GM13977 (cell line): ENCODE data around the gene MSL2.
"Not testable (repeated sequence)": the region's sequence is repeated elsewhere in the genome, so short reads cannot be mapped to it uniquely, and the experiment has no call there.

Experiments
- DNase-seq: peaks from one replicate; pipeline ENCODE4 v3.0.0; 2012; ENCODE audit warnings: low spot score
- in situ Hi-C: fragments of 300-500 bp; cut with MboI; formaldehyde crosslinking; loops from one replicate; pipeline ENCODE4 v1.12.0; 2022; ENCODE audit warnings: low sequenced_read_pairs, low pct_unique_long_range_greater_than_20kb, mixed read lengths, inconsistent platforms; ENCODE audit not compliant: unreplicated experiment
- TF ChIP-seq, protein P1 (sequence below): IDR thresholded peaks from 2 replicates; pipeline ENCODE4 v1.5.1; 2012; ENCODE audit warnings: mild to moderate bottlenecking, control low read depth; ENCODE audit not compliant: insufficient read depth; ENCODE audit errors: extremely low read depth, missing control alignments

The MSL2 gene

DNA sequence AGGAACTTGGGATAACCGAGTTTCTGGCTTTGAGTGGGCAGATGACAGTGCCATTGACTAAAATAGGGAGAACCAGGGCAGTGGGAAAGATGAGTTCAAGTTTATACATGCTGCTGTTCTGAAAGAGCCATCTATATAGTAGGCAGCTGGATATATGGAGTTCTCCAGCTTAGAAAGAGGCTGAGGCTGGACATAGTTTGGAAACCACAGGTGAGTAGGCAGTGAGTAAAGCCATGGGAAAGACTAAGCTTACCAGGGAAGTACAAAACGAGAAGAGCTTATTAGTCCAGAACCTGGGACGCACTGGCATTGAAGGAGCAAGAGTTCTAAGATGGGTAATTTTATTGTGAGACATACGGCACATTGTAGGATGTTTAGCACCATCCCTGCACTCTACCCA, 54.2 kb downstream of the MSL2 start:
- TF ChIP-seq, protein P1, sequence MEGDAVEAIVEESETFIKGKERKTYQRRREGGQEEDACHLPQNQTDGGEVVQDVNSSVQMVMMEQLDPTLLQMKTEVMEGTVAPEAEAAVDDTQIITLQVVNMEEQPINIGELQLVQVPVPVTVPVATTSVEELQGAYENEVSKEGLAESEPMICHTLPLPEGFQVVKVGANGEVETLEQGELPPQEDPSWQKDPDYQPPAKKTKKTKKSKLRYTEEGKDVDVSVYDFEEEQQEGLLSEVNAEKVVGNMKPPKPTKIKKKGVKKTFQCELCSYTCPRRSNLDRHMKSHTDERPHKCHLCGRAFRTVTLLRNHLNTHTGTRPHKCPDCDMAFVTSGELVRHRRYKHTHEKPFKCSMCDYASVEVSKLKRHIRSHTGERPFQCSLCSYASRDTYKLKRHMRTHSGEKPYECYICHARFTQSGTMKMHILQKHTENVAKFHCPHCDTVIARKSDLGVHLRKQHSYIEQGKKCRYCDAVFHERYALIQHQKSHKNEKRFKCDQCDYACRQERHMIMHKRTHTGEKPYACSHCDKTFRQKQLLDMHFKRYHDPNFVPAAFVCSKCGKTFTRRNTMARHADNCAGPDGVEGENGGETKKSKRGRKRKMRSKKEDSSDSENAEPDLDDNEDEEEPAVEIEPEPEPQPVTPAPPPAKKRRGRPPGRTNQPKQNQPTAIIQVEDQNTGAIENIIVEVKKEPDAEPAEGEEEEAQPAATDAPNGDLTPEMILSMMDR = no peak
- DNase-seq = no peak
- in situ Hi-C loops = no loop called here

- TF ChIP-seq, protein P1 = no peak
- no peak for DNase-seq
- in situ Hi-C loops = no loop called here
Measured at GRCh38 chr3:136141291-136141785, 54.8 kb downstream of the MSL2 start.

- DNase-seq = no peak
- in situ Hi-C loops = no loop called here
- TF ChIP-seq, protein P1 = no peak
Measured at GRCh38 chr3:136136454-136136853, 59.7 kb downstream of the MSL2 start.

GRCh38 chr3:136135039-136135802, 60.9 kb downstream of the MSL2 start:
- TF ChIP-seq, protein P1 = no peak
- no peak for DNase-seq
- in situ Hi-C loops = no loop called here

DNA sequence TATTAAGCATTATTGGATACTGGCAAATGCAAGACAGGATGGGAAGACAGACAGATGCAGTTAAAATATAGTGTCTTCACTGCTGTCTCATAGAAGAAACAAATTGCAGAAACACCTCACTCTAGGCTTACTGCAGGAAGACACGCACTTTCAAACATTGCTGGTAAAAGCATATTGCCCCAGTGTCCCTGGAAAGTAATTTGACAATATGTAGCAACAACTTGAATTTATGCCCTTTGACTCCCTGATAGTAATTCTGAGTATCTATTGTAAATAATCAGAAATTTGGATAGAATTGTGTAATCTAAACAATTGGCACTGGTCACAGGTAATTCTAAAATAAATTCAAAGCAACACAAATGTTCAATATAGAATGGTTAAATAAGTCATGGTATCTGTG, 62.0 kb downstream of the MSL2 start:
- no peak for DNase-seq
- TF ChIP-seq, protein P1 = no peak
- in situ Hi-C loops = no loop called here

DNA sequence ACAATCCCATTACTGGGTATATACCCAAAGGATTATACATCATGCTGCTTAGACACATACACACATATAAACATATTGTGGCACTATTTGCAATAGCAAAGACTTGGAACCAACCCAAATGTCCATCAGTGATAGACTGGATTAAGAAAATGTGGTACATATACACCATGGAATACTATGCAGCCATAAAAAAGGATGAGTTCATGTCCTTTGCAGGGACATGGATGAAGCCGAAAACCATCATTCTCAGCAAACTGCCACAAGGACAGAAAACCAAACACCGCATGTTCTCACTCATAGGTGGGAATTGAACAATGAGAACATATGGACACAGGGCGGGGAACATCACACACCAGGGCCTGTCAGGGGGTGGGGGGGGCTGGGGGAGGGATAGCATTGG, 64.5 kb downstream of the MSL2 start:
- in situ Hi-C loops, DNase-seq: not testable (repeated sequence)

DNA sequence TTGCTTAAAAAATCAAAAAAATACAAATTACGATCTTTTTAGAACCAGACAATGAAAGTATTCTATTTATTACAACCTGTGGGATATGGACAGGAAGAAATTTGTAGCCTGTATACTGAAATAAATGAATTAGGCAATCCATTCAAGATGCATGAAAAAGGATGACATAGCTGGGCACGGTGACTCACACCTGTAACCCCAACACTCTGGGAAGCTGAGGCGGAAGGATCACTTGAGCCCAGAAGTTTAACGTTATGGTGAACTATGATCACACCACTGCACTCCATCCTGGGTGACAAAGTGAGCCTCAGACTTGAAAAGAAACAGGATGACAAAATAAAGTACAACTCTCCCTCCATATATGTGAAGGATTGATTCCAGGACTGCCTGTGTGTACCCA, 74.1 kb downstream of the MSL2 start:
- DNase-seq = no peak
- in situ Hi-C loops = no loop called here
- TF ChIP-seq, protein P1 = no peak
